ENCODE data around the gene FMR1NB. TPM values are rescaled to one million over a fixed set of nuclear protein-coding genes. Genes with fewer than 3 reads are reported as not detected.

Gene FMR1NB
- total RNA-seq, 1 experiment from 2014 or later: not detected

- no peak overlapping the region for H3K18ac ChIP-seq (ENCODE audit: insufficient read length, low read depth, low read length)
- no peak overlapping the region for H3K4me2 ChIP-seq (ENCODE audit: insufficient read depth, insufficient read length, low read length)
- no peak overlapping the region for H3K9ac ChIP-seq (ENCODE audit: extremely low read depth, insufficient read length, low read length)
- H2BK15ac ChIP-seq (ENCODE audit: low read depth, low read length): no peak overlapping the region
- H2AFZ ChIP-seq (ENCODE audit: low read length): no peak overlapping the region
- H3K79me2 ChIP-seq (ENCODE audit: insufficient read depth, low read length): no peaks in the 10 kb centered on the region
- H3K56ac ChIP-seq (ENCODE audit: insufficient read length, low read depth, low read length): no peak overlapping the region
- no peak overlapping the region for H4K5ac ChIP-seq (ENCODE audit: insufficient read length, low read depth, low read length)
- TF ChIP-seq, protein P1, sequence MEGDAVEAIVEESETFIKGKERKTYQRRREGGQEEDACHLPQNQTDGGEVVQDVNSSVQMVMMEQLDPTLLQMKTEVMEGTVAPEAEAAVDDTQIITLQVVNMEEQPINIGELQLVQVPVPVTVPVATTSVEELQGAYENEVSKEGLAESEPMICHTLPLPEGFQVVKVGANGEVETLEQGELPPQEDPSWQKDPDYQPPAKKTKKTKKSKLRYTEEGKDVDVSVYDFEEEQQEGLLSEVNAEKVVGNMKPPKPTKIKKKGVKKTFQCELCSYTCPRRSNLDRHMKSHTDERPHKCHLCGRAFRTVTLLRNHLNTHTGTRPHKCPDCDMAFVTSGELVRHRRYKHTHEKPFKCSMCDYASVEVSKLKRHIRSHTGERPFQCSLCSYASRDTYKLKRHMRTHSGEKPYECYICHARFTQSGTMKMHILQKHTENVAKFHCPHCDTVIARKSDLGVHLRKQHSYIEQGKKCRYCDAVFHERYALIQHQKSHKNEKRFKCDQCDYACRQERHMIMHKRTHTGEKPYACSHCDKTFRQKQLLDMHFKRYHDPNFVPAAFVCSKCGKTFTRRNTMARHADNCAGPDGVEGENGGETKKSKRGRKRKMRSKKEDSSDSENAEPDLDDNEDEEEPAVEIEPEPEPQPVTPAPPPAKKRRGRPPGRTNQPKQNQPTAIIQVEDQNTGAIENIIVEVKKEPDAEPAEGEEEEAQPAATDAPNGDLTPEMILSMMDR (conservative IDR thresholded peaks at IDR 0.05): no peak
- H3K4ac ChIP-seq (ENCODE audit: low read depth, low read length): no peak overlapping the region
- H4K8ac ChIP-seq (replicated peaks; ENCODE audit: insufficient read length, low read depth, low read length): no peak overlapping the region
- H3K23me2 ChIP-seq (ENCODE audit: insufficient read length, low read depth, low read length, poor library complexity, severe bottlenecking): no peaks in the 10 kb centered on the region
- no peak overlapping the region for H2BK120ac ChIP-seq (ENCODE audit: low read depth, low read length, poor library complexity, severe bottlenecking)
- H2AK5ac ChIP-seq (ENCODE audit: insufficient read length, low read length): no peak overlapping the region
- DNase-seq: no peak
- H3K27me3 ChIP-seq (ENCODE audit: insufficient read depth, low read length): no peaks in the 10 kb centered on the region
- peaks cover 6% of the 10 kb centered on the region for H3K9me3 ChIP-seq (ENCODE audit: control insufficient read depth, low read depth, low read length)
- H3K4me3 Mint-ChIP-seq: no peak overlapping the region
- no peak overlapping the region for H3K23ac ChIP-seq (ENCODE audit: insufficient read length, low read depth, low read length)
- no CpG with 5 or more reads among the region's 5 CpGs for WGBS (ENCODE audit: extremely low coverage, insufficient read length, low lambda C conversion rate)
- H3K36me3 Mint-ChIP-seq (ENCODE audit: insufficient read depth in 1 of 3, low read depth in 3 of 3): peaks cover 21 to 63% (median 62%) of the 10 kb centered on the region in 3 experiments; a peak in 6 of 7 replicates
- no peak overlapping the region for H3K27ac ChIP-seq (ENCODE audit: insufficient read length, low read depth, low read length)
- no peak overlapping the region for H4K91ac ChIP-seq (ENCODE audit: insufficient read length, low read depth, low read length)
- H3K27ac Mint-ChIP-seq: no peak overlapping the region
- no peak overlapping the region for H2BK12ac ChIP-seq (ENCODE audit: insufficient read length, low read depth, low read length)
- H3K9me3 Mint-ChIP-seq: peaks cover 51 to 63% of the 10 kb centered on the region in 2 experiments
- no peaks in the 10 kb centered on the region; the same call in 1 of the 2 replicates for H3K27me3 Mint-ChIP-seq (ENCODE audit: low read depth)
- H3K4me1 Mint-ChIP-seq: peaks cover 0 to 9% of the 10 kb centered on the region in 2 experiments; a peak in 2 of 4 replicates
- no peaks in the 10 kb centered on the region for H3K4me1 ChIP-seq (ENCODE audit: insufficient read depth, low read length)
- no peak overlapping the region for H2BK20ac ChIP-seq (ENCODE audit: low read depth, low read length, poor library complexity, severe bottlenecking)
- H4K20me1 ChIP-seq (ENCODE audit: control insufficient read depth, insufficient read depth, insufficient read length): no peaks in the 10 kb centered on the region
- H3K14ac ChIP-seq (ENCODE audit: insufficient read depth, low read length): no peak overlapping the region
- H2BK5ac ChIP-seq (ENCODE audit: insufficient read length, low read length): no peak overlapping the region
- H3T11ph ChIP-seq (ENCODE audit: low read length): no peak overlapping the region
- H3K79me1 ChIP-seq (ENCODE audit: insufficient read depth, low read depth, low read length, poor library complexity, severe bottlenecking): no peaks in the 10 kb centered on the region
These were observed 35.9 kb upstream of the FMR1NB start for GRCh38 chrX:147945286-147945685.

Measured in H9 (cell line).